WERI-Rb-1 (cell line): ENCODE data around the gene KANSL1L.

Experiments used
- DNase-seq: peaks from one replicate; pipeline ENCODE4 v3.0.0-alpha.2; 2020
- H3K27ac ChIP-seq: fragments of 250-450 bp; sonication (Bioruptor Pico); 2 replicates; pipeline ENCODE4 v1.5.1; 2020; ENCODE audit warnings: mild to moderate bottlenecking, moderate library complexity
- H3K27me3 ChIP-seq: fragments of 250-450 bp; sonication (Bioruptor Pico); 2 replicates; pipeline ENCODE4 v1.5.1; 2021; ENCODE audit warnings: mild to moderate bottlenecking, low read depth, moderate library complexity; ENCODE audit not compliant: insufficient read depth, severe bottlenecking
- H3K36me3 ChIP-seq: fragments of 250-450 bp; sonication (Bioruptor Pico); 2 replicates; pipeline ENCODE4 v1.5.1; 2020; ENCODE audit warnings: mild to moderate bottlenecking, moderate library complexity
- H3K4me3 ChIP-seq: 2 replicates; pipeline ENCODE4 v1.5.1; 2011; ENCODE audit warnings: low read depth, mild to moderate bottlenecking, control low read depth, low read length
- H3K9me3 ChIP-seq: fragments of 250-450 bp; sonication (Bioruptor Pico); 2 replicates; pipeline ENCODE4 v1.5.1; 2021; ENCODE audit warnings: mild to moderate bottlenecking, moderate library complexity; ENCODE audit not compliant: severe bottlenecking
- TF ChIP-seq, protein P1 (sequence below): IDR thresholded peaks from 2 replicates; pipeline ENCODE4 v1.5.1; 2011; ENCODE audit warnings: low read depth, mild to moderate bottlenecking, control low read depth, inconsistent platforms, low read length

Gene KANSL1L

DNA sequence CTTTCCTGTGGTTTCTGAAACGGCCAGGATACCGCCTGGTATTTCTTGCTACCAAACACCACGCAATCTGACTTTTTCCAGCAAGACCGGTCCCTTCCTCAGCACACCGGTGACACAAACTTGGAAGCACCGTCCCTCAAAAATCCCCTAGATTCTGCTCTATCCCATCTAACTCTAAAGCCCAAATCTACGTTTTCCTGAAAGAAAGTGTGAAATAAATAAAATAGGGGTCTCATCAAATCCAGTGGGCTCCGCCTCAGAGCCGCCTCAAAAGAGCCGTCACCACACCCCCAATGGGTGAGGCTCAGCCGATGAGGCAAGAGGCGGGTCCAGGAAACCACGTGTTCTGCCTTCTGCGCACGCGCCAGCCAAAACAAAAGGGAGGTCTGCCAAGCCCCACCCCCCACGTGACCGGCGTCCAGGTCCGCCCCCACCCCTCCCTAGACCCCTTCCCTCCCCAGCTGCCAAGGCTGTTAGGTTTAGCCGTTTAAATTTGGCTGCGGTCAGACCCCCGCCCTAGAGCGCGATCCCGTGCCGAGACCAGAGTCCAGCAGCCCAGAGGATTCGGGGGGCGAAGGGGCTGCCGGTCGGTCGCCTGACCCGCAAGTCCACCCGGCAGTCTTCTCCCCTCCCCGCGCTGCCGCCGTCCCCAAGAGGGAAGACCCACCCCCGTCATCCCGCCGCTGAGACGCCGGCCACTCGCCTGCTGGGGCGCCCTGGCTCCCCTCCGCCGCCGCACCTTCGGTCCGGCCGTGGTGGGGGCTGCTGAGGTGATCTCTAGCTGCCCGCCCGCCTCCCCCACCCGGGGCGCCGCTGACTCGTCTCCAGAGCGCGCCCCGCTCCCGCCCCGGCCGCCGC, 534 bp downstream of the KANSL1L start:
- DNase-seq = peak; percentile 99
- peak overlapping the region; percentile 79 for H3K4me3 ChIP-seq
- no peaks in the 10 kb centered on the region for H3K9me3 ChIP-seq
- H3K27me3 ChIP-seq = no peaks in the 10 kb centered on the region
- peaks cover 3% of the 10 kb centered on the region; the same call in 1 of the 2 replicates for H3K36me3 ChIP-seq
- TF ChIP-seq, protein P1, sequence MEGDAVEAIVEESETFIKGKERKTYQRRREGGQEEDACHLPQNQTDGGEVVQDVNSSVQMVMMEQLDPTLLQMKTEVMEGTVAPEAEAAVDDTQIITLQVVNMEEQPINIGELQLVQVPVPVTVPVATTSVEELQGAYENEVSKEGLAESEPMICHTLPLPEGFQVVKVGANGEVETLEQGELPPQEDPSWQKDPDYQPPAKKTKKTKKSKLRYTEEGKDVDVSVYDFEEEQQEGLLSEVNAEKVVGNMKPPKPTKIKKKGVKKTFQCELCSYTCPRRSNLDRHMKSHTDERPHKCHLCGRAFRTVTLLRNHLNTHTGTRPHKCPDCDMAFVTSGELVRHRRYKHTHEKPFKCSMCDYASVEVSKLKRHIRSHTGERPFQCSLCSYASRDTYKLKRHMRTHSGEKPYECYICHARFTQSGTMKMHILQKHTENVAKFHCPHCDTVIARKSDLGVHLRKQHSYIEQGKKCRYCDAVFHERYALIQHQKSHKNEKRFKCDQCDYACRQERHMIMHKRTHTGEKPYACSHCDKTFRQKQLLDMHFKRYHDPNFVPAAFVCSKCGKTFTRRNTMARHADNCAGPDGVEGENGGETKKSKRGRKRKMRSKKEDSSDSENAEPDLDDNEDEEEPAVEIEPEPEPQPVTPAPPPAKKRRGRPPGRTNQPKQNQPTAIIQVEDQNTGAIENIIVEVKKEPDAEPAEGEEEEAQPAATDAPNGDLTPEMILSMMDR = no peak
- peak overlapping the region; percentile 100 for H3K27ac ChIP-seq

DNA sequence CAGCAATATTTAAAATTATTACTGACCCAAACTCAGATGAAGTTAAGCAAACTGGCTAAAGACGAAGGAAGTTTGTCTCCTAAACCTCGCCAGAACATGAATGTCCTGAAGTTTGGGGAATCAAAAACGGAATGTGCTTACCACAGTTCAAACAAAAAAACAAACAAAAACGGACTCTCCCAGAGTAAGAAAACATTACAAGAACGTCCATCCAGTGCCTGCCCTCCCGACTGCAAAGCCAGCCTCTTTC, 1.1 kb downstream of the KANSL1L start:
- Histone ChIP-seq H3K36me3 (peaks cover 3% of the 10 kb centered on the region; the same call in 1 of the 2 replicates), H3K9me3 (no peaks in the 10 kb centered on the region), H3K27ac (peak overlapping the region; percentile 100), H3K27me3 (no peaks in the 10 kb centered on the region), H3K4me3 (peak overlapping the region; percentile 79)
- no peak for DNase-seq
- TF ChIP-seq, protein P1 = no peak

DNA sequence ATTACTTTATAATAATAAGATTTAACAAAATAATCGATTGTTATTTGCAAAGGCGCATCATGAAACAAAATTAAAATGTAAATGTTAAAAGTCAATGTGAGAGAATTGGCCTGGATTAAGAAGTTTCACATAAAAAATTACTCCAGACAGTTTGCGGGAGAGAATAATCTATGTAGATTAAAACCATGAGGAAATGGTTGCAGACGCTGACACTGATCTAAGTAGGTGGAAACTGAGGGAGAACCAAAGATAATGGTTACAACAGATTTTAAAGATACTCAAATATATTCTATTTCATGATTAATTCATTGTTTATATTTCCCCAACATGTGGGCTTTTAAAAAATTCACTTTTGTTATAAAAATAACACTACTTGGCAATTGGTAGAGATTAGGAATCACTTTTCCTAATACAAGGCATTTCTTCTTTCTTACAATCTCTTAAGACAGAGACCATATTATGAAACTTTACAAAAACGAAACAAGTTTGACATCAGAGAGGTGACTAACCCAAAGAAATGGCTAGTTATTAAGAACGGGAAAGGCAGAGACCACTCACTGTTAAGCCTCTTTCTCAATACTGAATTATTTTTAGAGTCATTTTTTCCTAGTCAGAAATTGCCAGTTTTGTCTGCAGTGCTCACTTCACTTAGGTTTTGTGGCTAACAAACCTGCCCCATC, 1.6 kb downstream of the KANSL1L start:
- no peak for DNase-seq
- Histone ChIP-seq H3K36me3 (peaks cover 3% of the 10 kb centered on the region; the same call in 1 of the 2 replicates), H3K4me3 (peak overlapping the region; percentile 79), H3K27ac (peak overlapping the region; percentile 100), H3K27me3 (no peaks in the 10 kb centered on the region), H3K9me3 (no peaks in the 10 kb centered on the region)
- TF ChIP-seq, protein P1 = no peak

DNA sequence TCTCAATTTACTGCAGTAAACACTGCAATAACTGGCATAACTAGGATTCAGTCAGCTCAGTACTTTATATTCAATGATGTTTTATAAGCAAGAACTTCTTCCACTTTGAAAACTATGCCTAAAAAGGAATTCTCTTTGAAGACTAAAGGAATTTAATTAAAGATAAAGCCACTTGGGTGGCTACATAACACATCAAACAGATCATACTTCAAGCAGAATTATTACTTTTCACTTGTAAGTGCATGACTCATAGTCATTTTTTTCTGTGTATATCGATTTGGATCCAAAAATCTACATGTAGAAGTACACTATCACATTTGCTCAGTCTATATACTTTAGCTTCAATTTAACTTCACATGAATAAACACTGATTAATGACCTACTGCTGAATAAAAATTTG, 4.0 kb downstream of the KANSL1L start:
- Histone ChIP-seq H3K27me3 (no peaks in the 10 kb centered on the region), H3K36me3 (peaks cover 3% of the 10 kb centered on the region; the same call in 1 of the 2 replicates), H3K4me3 (no peak overlapping the region), H3K9me3 (no peaks in the 10 kb centered on the region), H3K27ac (no peak overlapping the region)
- DNase-seq = no peak
- TF ChIP-seq, protein P1 = no peak

DNA sequence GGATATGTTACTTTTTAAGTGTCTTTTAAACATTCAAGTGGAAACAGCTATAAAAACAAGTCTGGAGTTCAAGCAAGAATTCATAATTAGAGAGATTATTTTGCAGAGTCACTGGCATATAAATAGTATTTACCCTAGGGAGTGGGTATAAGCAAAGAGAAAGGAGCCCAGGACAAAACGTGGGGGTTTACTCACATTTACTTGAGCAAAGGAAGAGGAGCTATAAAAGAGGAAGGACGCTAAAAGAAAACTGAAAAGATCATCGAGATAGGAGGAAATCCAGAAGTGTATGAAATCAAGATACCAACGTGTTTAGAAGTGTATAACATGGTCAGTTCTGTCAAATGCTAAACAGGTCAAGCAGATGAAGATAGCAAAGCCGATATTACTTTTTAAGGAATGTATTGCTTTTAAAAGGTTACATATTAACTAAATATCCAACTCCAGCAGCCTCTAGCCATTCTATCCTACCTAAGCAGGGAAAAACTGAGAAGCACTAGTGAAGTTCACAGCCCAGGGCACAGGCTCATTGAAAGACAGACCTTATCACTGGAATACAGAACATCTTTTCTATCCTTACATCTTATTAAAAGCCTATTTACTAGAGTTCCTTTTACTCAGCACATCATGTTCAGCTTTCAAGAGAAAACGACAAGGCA, 8.6 kb downstream of the KANSL1L start:
- no peaks in the 10 kb centered on the region for H3K27me3 ChIP-seq
- DNase-seq = no peak
- no peak overlapping the region for H3K27ac ChIP-seq

More for the DNA sequence above, 8.6 kb downstream of the KANSL1L start:
- Histone ChIP-seq H3K4me3 (no peak overlapping the region), H3K36me3 (no peaks in the 10 kb centered on the region), H3K9me3 (no peaks in the 10 kb centered on the region)
- TF ChIP-seq, protein P1 = no peak
